Liver (tissue), 9 donors: ENCODE measurements around the gene HTR2A. TPM values are rescaled to one million over a fixed set of nuclear protein-coding genes. Genes with fewer than 3 reads are reported as not detected.
A peak's percentile ranks its signal among the peaks of the same experiment; 100 is the strongest.

ENCODE experiments used
- DNase-seq: peaks from one replicate; pipeline ENCODE4 v3.0.0-alpha.2; 2017; ENCODE audit warnings: low spot score
- H3K27ac ChIP-seq, 2 donors: one replicate each; pipeline ENCODE4 v1.7.0; 2013; ENCODE audit warnings: inconsistent platforms in 2 of 2, low read length in 2 of 2, control low read depth in 1 of 2, low read depth in 1 of 2, mild to moderate bottlenecking in 1 of 2
- H3K27me3 ChIP-seq, 4 donors: one replicate each; pipeline versions ENCODE4 v1.6.1 to v1.7.0; 2013; ENCODE audit warnings: low read length in 3 of 4, inconsistent platforms in 1 of 4, mild to moderate bottlenecking in 1 of 4, moderate library complexity in 1 of 4; ENCODE audit not compliant: control insufficient read depth in 4 of 4, insufficient read depth in 4 of 4
- H3K36me3 ChIP-seq, 4 donors: one replicate each; pipeline versions ENCODE4 v1.6.1 to v1.7.0; 2013; ENCODE audit warnings: low read length in 3 of 4, mild to moderate bottlenecking in 3 of 4, low read depth in 1 of 4, moderate library complexity in 1 of 4; ENCODE audit not compliant: control insufficient read depth in 4 of 4, insufficient read depth in 3 of 4
- H3K4me1 ChIP-seq, 4 donors: one replicate each; pipeline versions ENCODE4 v1.6.1 to v1.7.0; 2013; ENCODE audit warnings: low read length in 3 of 4, mild to moderate bottlenecking in 3 of 4, moderate library complexity in 1 of 4; ENCODE audit not compliant: control insufficient read depth in 4 of 4, insufficient read depth in 4 of 4
- H3K4me3 ChIP-seq, 3 donors: one replicate each; pipeline versions ENCODE4 v1.6.1 to v1.7.0; 2013; ENCODE audit warnings: low read length in 3 of 3, control low read depth in 1 of 3, low read depth in 1 of 3, mild to moderate bottlenecking in 1 of 3
- H3K9ac ChIP-seq, 2 donors: one replicate each; pipeline ENCODE4 v1.7.0; 2013; ENCODE audit warnings: low read length in 2 of 2, mild to moderate bottlenecking in 2 of 2, moderate library complexity in 2 of 2, control low read depth in 1 of 2, low read depth in 1 of 2
- H3K9me3 ChIP-seq, 4 donors: one replicate each; pipeline versions ENCODE4 v1.6.1 to v1.7.0; 2013; ENCODE audit warnings: low read length in 3 of 4; ENCODE audit not compliant: control insufficient read depth in 4 of 4
- ATF3 ChIP-seq: IDR thresholded peaks from 2 replicates; pipeline ENCODE4 v1.6.1; 2016; ENCODE audit warnings: antibody characterized with exemption
- CTCF ChIP-seq: fragments of 150-350 bp; IDR thresholded peaks from 2 replicates; pipeline ENCODE4 v1.5.1; 2017; ENCODE audit warnings: improper control_type of control experiment, low read depth, low read length; ENCODE audit not compliant: missing input control
- EGR1 ChIP-seq, 2 donors: IDR thresholded peaks; 2 replicates each; pipeline ENCODE4 v1.6.1; 2016 to 2018; ENCODE audit warnings: antibody characterized with exemption in 2 of 2, low read depth in 2 of 2
- FOXA1 ChIP-seq: IDR thresholded peaks from 2 replicates; pipeline ENCODE4 v1.6.1; 2016; ENCODE audit warnings: antibody characterized with exemption
- FOXA2 ChIP-seq: IDR thresholded peaks from 2 replicates; pipeline ENCODE4 v1.6.1; 2016; ENCODE audit warnings: antibody characterized with exemption
- GABPA ChIP-seq, 2 donors: IDR thresholded peaks in 1 of 2; conservative IDR thresholded peaks in 1 of 2; 2 replicates each; pipeline ENCODE4 v1.6.1; 2016; ENCODE audit warnings: antibody characterized with exemption in 2 of 2, mild to moderate bottlenecking in 1 of 2, moderate library complexity in 1 of 2
- HNF4A ChIP-seq, 2 donors: conservative IDR thresholded peaks; 2 replicates each; pipeline ENCODE4 v1.6.1; 2016; ENCODE audit warnings: antibody characterized with exemption in 2 of 2, mild to moderate bottlenecking in 2 of 2
- HNF4G ChIP-seq: IDR thresholded peaks from 2 replicates; pipeline ENCODE4 v1.6.1; 2016; ENCODE audit warnings: antibody characterized with exemption
- MAX ChIP-seq: IDR thresholded peaks from 2 replicates; pipeline ENCODE4 v1.6.1; 2016; ENCODE audit warnings: antibody characterized with exemption
- NR2F2 ChIP-seq: IDR thresholded peaks from 2 replicates; pipeline ENCODE4 v1.6.1; 2016; ENCODE audit warnings: antibody characterized with exemption
- RAD21 ChIP-seq, 2 donors: IDR thresholded peaks; 2 replicates each; pipeline ENCODE4 v1.6.1; 2016; ENCODE audit warnings: antibody characterized with exemption in 2 of 2, mild to moderate bottlenecking in 2 of 2
- RXRA ChIP-seq, 2 donors: IDR thresholded peaks; 2 replicates each; pipeline ENCODE4 v1.6.1; 2017 to 2018; ENCODE audit warnings: antibody characterized with exemption in 2 of 2, mild to moderate bottlenecking in 1 of 2
- SP1 ChIP-seq: IDR thresholded peaks from 2 replicates; pipeline ENCODE4 v1.6.1; 2018; ENCODE audit warnings: antibody characterized with exemption, mild to moderate bottlenecking
- WGBS: extraction: QIAGEN DNeasy Blood & Tissue Kit; methylation state at CpG from one replicate; pipeline ENCODE4 v1.1.7; 2013; 5-methylcytosine and 5-hydroxymethylcytosine counted together
- polyA plus RNA-seq, 2 donors: library from polyadenylated mRNA; stranded (reverse) in 1 of 2; unstranded in 1 of 2; fragments of 200-250 nt in 1 of 2; fragments of >200 nt in 1 of 2; fragmentation: Nextera tagmentation in 1 of 2; extraction: Ambion mirVana in 1 of 2; gene quantifications; one replicate each; pipeline versions ENCODE4 v1.2.1 to v1.2.3, GENCODE V29; 2013 to 2015
- total RNA-seq, 2 donors: library from RNA; depleted of rRNA; stranded (reverse); fragments of >200 nt; gene quantifications; one replicate each; pipeline ENCODE4 v1.2.3, GENCODE V29; 2014
- TF ChIP-seq, protein P1 (sequence below): IDR thresholded peaks from 2 replicates; pipeline ENCODE4 v1.6.1; 2016; ENCODE audit warnings: antibody characterized with exemption
- donor health status: healthy.
- donor health status: healthy.
- donor health status: healthy.
- donor health status: healthy.
- donor health status: healthy.

Gene HTR2A
- total and polyA plus RNA-seq, 4 donors: under 0.01 to 0.19 (median 0.19) TPM; not detected in 1

DNA sequence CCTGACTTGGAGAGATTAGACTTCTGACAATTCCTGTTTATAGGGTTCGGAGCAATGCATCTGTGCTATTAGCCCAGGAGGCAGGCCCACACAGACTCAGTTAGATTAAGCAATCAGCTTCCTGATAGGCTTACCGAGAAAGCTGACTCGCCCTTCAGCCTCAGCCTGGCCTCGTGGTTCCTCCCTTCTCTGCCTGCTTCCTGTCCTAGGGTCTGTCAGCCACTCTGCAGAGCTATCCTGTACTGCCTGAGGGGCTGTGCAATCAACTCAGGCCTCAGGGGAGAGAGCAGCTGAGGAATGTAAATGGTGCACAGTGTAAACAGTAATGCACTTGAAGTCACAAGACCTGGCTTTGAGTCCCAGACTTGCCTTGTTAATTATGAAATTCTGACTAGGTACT lies 30.7 kb downstream of the HTR2A start:
- no peak overlapping the region for H3K9ac ChIP-seq
- H3K4me3 ChIP-seq: no peak overlapping the region
- H3K27me3 ChIP-seq: no peaks in the 10 kb centered on the region
- H3K4me1 ChIP-seq: no peaks in the 10 kb centered on the region
- TF ChIP-seq FOXA2: no peak
- TF ChIP-seq ATF3: no peak
- no peaks in the 10 kb centered on the region for H3K36me3 ChIP-seq
- DNase-seq: peak; percentile 34
- WGBS: 47% methylated on average over 4 of the region's 4 CpGs
- no peak overlapping the region for H3K27ac ChIP-seq
- H3K9me3 ChIP-seq: no peaks in the 10 kb centered on the region

DNA sequence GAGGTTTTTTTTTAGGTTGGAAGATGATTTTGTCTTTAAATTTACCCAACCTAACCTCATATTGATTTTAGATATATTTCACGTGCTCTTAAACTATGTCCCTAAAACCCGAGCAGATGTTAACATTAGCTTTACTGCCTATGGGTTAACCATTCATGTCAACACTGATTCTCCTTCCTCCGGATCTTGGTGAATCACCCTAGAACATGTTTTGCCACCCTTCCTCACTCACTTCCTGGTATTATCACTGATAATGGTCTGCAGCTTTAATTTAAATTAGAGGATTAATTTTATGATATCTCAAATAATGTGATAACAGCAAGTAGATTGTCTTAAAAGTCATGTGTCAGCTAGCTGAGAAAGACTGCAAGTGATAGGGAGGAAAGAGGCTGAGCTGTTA lies 31.9 kb downstream of the HTR2A start:
- H3K4me1 ChIP-seq: no peaks in the 10 kb centered on the region
- DNase-seq: no peak
- no peak overlapping the region for H3K27ac ChIP-seq
- 65% methylated on average over 3 of the region's 3 CpGs for WGBS
- no peak for TF ChIP-seq HNF4G
- TF ChIP-seq MAX: no peak
- no peak for TF ChIP-seq SP1
- no peak for TF ChIP-seq RXRA (IDR thresholded peaks at IDR 0.05)
- no peak for TF ChIP-seq HNF4A (conservative IDR thresholded peaks at IDR 0.05)
- TF ChIP-seq, protein P1, sequence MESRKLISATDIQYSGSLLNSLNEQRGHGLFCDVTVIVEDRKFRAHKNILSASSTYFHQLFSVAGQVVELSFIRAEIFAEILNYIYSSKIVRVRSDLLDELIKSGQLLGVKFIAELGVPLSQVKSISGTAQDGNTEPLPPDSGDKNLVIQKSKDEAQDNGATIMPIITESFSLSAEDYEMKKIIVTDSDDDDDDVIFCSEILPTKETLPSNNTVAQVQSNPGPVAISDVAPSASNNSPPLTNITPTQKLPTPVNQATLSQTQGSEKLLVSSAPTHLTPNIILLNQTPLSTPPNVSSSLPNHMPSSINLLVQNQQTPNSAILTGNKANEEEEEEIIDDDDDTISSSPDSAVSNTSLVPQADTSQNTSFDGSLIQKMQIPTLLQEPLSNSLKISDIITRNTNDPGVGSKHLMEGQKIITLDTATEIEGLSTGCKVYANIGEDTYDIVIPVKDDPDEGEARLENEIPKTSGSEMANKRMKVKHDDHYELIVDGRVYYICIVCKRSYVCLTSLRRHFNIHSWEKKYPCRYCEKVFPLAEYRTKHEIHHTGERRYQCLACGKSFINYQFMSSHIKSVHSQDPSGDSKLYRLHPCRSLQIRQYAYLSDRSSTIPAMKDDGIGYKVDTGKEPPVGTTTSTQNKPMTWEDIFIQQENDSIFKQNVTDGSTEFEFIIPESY: no peak
- no peak for TF ChIP-seq CTCF
- H3K36me3 ChIP-seq: no peaks in the 10 kb centered on the region
- no peaks in the 10 kb centered on the region for H3K9me3 ChIP-seq
- H3K4me3 ChIP-seq: no peak overlapping the region
- H3K27me3 ChIP-seq: no peaks in the 10 kb centered on the region
- no peak overlapping the region for H3K9ac ChIP-seq

- no peaks in the 10 kb centered on the region for H3K36me3 ChIP-seq
- H3K9ac ChIP-seq: no peak overlapping the region
- no peaks in the 10 kb centered on the region for H3K4me1 ChIP-seq
- no peak overlapping the region for H3K4me3 ChIP-seq
- no peaks in the 10 kb centered on the region for H3K9me3 ChIP-seq
- TF ChIP-seq EGR1 (IDR thresholded peaks at IDR 0.05; ENCODE audit: low read depth in 2 of 2): no peak
- TF ChIP-seq NR2F2: no peak
- TF ChIP-seq, protein P1: no peak
- TF ChIP-seq FOXA1: no peak
- no peak for TF ChIP-seq SP1
- TF ChIP-seq RAD21 (IDR thresholded peaks at IDR 0.05): no peak
- TF ChIP-seq FOXA2: no peak
- TF ChIP-seq GABPA (IDR thresholded peaks at IDR 0.05 in 1 of 2, conservative IDR thresholded peaks at IDR 0.05 in 1 of 2): no peak
- no peak for TF ChIP-seq RXRA (IDR thresholded peaks at IDR 0.05)
- no peak for TF ChIP-seq CTCF
- no peaks in the 10 kb centered on the region for H3K27me3 ChIP-seq
- 74% methylated on average over 1 of the region's 1 CpG for WGBS
- H3K27ac ChIP-seq: no peak overlapping the region
- DNase-seq: no peak
Observed at GRCh38 chr13:46861959-46862358, 34.9 kb downstream of the HTR2A start.
